Neutrophil (primary cell): ENCODE results near the gene ABHD2.

Source experiments
- H3K27ac ChIP-seq: fragments of 200-600 bp; sonication (generic); 2 replicates; pipeline ENCODE4 v1.5.1; 2016; ENCODE audit warnings: mild to moderate bottlenecking, moderate library complexity
- H3K27me3 ChIP-seq: fragments of 200-600 bp; sonication (generic); 2 replicates; pipeline ENCODE4 v1.6.0; 2016; ENCODE audit warnings: mild to moderate bottlenecking
- H3K36me3 ChIP-seq: fragments of 200-600 bp; sonication (generic); 2 replicates; pipeline ENCODE4 v1.5.1; 2017
- H3K4me1 ChIP-seq, 2 experiments: fragments of 200-600 bp in 1 of 2; sonication (generic) in 1 of 2; 1 replicate in 1 of 2; 2 replicates in 1 of 2; pipeline versions ENCODE4 v1.5.1 to v1.6.1; 2013 to 2016; ENCODE audit warnings: low read depth in 1 of 2, low read length in 1 of 2, mild to moderate bottlenecking in 1 of 2, moderate library complexity in 1 of 2; ENCODE audit not compliant: control insufficient read depth in 1 of 2, insufficient read depth in 1 of 2
- H3K4me3 ChIP-seq, 2 experiments: fragments of 200-600 bp in 1 of 2; sonication (generic) in 1 of 2; 1 replicate in 1 of 2; 2 replicates in 1 of 2; pipeline ENCODE4 v1.5.1; 2013 to 2016; ENCODE audit warnings: low read depth in 1 of 2, low read length in 1 of 2, mild to moderate bottlenecking in 1 of 2, moderate library complexity in 1 of 2
- H3K9me3 ChIP-seq: fragments of 200-600 bp; sonication (generic); 2 replicates; pipeline ENCODE4 v1.5.1; 2016
- TF ChIP-seq, protein P1 (sequence below): fragments of 200-600 bp; sonication (generic); IDR thresholded peaks from 2 replicates; pipeline ENCODE4 v1.5.1; 2016; ENCODE audit warnings: antibody characterized with exemption

The ABHD2 gene

DNA sequence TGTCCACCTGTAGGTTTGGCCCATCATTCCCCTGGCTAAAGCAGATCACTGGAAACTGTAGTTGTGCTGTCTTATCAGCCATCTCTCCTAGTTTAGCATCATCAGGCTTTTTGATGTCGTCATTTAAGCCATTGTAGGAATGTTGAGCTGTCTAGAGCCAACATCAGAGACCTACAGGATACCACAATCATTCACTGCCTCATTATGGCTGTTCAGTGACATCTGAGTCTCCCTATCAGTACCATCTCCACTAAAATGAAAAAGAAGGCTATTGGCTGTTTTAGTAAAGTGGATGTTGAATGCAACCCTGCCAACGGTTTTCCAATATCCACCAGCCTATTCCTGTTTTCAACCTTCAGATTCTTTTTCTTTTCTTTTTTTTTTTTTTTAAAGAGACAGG, 103.9 kb downstream of the ABHD2 start:
- Histone ChIP-seq H3K4me3 (no peak overlapping the region), H3K9me3 (no peaks in the 10 kb centered on the region), H3K27me3 (no peaks in the 10 kb centered on the region), H3K4me1 (no peaks in the 10 kb centered on the region), H3K36me3 (peaks cover 99% of the 10 kb centered on the region), H3K27ac (no peak overlapping the region)
- TF ChIP-seq, protein P1, sequence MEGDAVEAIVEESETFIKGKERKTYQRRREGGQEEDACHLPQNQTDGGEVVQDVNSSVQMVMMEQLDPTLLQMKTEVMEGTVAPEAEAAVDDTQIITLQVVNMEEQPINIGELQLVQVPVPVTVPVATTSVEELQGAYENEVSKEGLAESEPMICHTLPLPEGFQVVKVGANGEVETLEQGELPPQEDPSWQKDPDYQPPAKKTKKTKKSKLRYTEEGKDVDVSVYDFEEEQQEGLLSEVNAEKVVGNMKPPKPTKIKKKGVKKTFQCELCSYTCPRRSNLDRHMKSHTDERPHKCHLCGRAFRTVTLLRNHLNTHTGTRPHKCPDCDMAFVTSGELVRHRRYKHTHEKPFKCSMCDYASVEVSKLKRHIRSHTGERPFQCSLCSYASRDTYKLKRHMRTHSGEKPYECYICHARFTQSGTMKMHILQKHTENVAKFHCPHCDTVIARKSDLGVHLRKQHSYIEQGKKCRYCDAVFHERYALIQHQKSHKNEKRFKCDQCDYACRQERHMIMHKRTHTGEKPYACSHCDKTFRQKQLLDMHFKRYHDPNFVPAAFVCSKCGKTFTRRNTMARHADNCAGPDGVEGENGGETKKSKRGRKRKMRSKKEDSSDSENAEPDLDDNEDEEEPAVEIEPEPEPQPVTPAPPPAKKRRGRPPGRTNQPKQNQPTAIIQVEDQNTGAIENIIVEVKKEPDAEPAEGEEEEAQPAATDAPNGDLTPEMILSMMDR: no peak

DNA sequence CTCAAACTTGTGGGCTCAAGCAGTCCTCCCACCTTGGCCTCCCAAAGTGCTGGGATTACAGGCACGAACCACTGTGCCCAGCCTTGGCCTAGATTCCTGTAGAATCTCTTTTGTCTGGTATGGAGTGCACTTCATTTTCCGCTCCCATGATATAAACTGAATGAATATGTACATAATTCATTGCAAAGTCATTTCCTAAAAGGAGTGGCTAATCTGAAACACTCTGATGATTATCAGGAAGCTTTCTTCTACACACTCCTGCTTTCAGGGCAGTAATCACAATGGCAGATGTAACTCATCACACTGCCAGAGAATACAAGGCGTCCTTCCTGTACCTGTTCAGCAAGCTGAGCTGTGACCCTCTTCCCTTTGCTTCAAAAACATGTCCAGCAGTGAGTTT, 104.5 kb downstream of the ABHD2 start:
- TF ChIP-seq, protein P1: no peak
- no peaks in the 10 kb centered on the region for H3K27me3 ChIP-seq
- H3K4me3 ChIP-seq: no peak overlapping the region
- no peaks in the 10 kb centered on the region for H3K9me3 ChIP-seq
- peaks cover 99% of the 10 kb centered on the region for H3K36me3 ChIP-seq
- H3K4me1 ChIP-seq: no peaks in the 10 kb centered on the region
- no peak overlapping the region for H3K27ac ChIP-seq

DNA sequence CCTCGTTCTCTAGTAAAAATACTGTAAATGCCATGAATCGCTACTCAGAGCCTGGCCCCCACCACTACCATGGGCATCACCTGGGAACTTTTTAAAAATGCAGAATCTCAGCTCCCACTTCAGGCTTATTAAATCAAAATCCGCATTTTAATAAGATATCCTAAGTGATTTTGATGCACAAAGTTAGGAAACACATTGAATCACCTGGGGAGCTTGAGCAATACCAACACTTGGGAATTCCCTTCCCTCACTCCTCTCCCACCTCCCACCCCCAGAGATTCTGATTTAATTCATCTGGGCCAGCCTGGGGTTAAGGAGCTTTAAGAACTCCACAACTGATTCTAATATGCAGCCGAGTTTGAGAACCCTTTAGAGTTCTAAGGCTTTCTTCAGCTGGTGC, 106.4 kb downstream of the ABHD2 start:
- Histone ChIP-seq H3K4me1 (no peaks in the 10 kb centered on the region), H3K27ac (no peak overlapping the region), H3K4me3 (no peak overlapping the region), H3K9me3 (no peaks in the 10 kb centered on the region), H3K27me3 (no peaks in the 10 kb centered on the region), H3K36me3 (peaks cover 99% of the 10 kb centered on the region)
- TF ChIP-seq, protein P1: no peak

DNA sequence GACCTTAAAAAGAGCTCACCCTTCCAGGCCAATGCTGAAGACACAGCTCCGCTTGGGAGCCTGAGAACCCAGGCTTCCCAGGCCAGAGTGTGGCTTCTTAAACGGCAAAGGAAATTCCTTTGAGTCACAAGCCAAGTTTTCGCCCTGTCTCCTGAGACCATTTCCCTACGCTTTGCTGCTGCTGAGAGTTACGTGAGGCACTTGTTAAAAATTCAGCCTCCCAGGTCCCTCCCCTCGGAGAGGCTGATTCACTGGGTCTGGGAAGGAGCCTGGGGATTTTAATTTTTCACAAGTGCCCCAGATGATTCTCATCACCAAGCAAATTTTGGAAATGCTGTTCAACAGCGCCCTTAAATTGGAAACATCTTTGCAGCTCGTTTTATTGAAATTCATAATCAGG, 107.6 kb downstream of the ABHD2 start:
- Histone ChIP-seq H3K27ac (no peak overlapping the region), H3K27me3 (no peaks in the 10 kb centered on the region), H3K4me1 (no peaks in the 10 kb centered on the region), H3K9me3 (no peaks in the 10 kb centered on the region), H3K36me3 (peaks cover 99% of the 10 kb centered on the region), H3K4me3 (no peak overlapping the region)
- TF ChIP-seq, protein P1: no peak

DNA sequence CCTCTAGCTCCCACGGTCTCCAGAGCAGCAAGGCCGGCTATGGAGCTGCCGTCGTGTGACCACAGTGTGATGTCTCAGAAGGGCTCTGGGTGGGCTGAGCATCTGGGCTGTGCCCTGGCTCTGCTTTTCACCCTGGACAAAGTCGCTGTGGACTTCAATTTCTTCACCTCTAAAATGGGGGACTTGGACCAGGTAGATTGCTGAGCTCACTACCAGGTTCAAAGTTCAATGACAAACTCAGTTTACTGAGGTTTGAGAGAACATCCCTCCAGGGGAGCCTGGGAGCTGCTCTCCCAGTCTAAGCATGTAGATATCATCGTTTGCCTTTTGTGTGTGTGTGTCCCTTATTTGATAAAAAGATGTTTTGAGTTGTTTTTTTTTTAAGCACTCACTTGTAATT, 108.0 kb downstream of the ABHD2 start:
- H3K4me1 ChIP-seq: no peaks in the 10 kb centered on the region
- TF ChIP-seq, protein P1: no peak
- no peaks in the 10 kb centered on the region for H3K27me3 ChIP-seq
- H3K4me3 ChIP-seq: no peak overlapping the region
- no peaks in the 10 kb centered on the region for H3K9me3 ChIP-seq
- no peak overlapping the region for H3K27ac ChIP-seq
- H3K36me3 ChIP-seq: peaks cover 99% of the 10 kb centered on the region

DNA sequence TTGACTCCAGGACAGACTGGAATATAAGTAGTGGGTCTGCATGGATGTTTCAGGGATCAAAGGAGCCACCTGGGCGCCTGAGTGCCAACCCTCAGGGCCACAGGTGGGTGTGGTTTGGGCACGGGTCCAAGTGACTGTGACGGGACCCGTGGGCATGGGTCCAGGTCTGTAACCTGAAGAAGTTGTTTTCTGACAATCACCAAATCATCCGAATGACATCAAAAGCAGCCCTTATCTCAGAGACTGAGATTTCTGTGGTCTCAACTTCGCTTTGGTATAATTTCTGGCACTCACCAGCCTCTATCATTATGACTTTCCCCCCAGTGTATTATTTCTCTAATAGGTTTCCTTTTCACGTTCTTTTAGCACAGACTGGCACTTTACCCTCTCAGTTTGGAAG, 108.7 kb downstream of the ABHD2 start:
- no peak overlapping the region for H3K27ac ChIP-seq
- no peaks in the 10 kb centered on the region for H3K9me3 ChIP-seq
- H3K4me1 ChIP-seq: no peaks in the 10 kb centered on the region
- H3K27me3 ChIP-seq: no peaks in the 10 kb centered on the region
- TF ChIP-seq, protein P1: no peak
- H3K4me3 ChIP-seq: no peak overlapping the region
- peaks cover 100% of the 10 kb centered on the region for H3K36me3 ChIP-seq
